Heart right ventricle (tissue), 16 donors: ENCODE data around the gene PPFIBP1. TPM values are rescaled to one million over a fixed set of nuclear protein-coding genes. Genes with fewer than 3 reads are reported as not detected.
"Not testable (repeated sequence)": the region's sequence is repeated elsewhere in the genome, so short reads cannot be mapped to it uniquely, and the experiment has no call there.

Experiments
- ATAC-seq, 8 donors: fragments of 200-7000 bp; cut with Tn5 transposase; one replicate each; pipeline ENCODE4 v1.9.1; 2020; ENCODE audit warnings: mild to moderate bottlenecking in 8 of 8, moderate library complexity in 8 of 8, moderate number of reproducible peaks in 1 of 8
- DNase-seq, 2 donors: peaks; one replicate each; pipeline ENCODE4 v3.0.0-alpha.2; 2020
- H3K27ac ChIP-seq, 10 donors: fragments of 200-600 bp; sonication (generic) in 2 of 10; one replicate each; pipeline versions ENCODE4 v1.5.0 to v1.8.0; 2020 to 2022; ENCODE audit warnings: mild to moderate bottlenecking in 3 of 10
- H3K27me3 ChIP-seq, 7 donors: fragments of 200-600 bp; one replicate each; pipeline ENCODE4 v1.8.0; 2021 to 2022; ENCODE audit warnings: mild to moderate bottlenecking in 2 of 7
- H3K36me3 ChIP-seq, 9 donors: fragments of 200-600 bp; sonication (generic) in 1 of 9; one replicate each; pipeline versions ENCODE4 v1.5.0 to v1.8.0; 2020 to 2022; ENCODE audit warnings: mild to moderate bottlenecking in 2 of 9
- H3K4me1 ChIP-seq, 9 donors: fragments of 200-600 bp; sonication (generic) in 1 of 9; one replicate each; pipeline versions ENCODE4 v1.5.0 to v1.8.0; 2020 to 2022; ENCODE audit warnings: mild to moderate bottlenecking in 4 of 9
- H3K4me3 ChIP-seq, 10 donors: fragments of 200-600 bp; sonication (generic) in 2 of 10; one replicate each; pipeline versions ENCODE4 v1.5.0 to v1.8.0; 2020 to 2022; ENCODE audit warnings: mild to moderate bottlenecking in 7 of 10, moderate library complexity in 2 of 10
- H3K9me3 ChIP-seq, 11 donors: fragments of 200-600 bp in 10 of 11; sonication (generic) in 2 of 11; one replicate each; pipeline versions ENCODE4 v1.5.0 to v1.8.0; 2013 to 2022; ENCODE audit warnings: mild to moderate bottlenecking in 2 of 11, control low read depth in 1 of 11, moderate library complexity in 1 of 11
- CTCF ChIP-seq, 9 donors: fragments of 200-600 bp; sonication (generic) in 2 of 9; IDR thresholded peaks; one replicate each; pipeline versions ENCODE4 v1.5.0 to v1.8.0; 2021 to 2022; ENCODE audit warnings: antibody characterized with exemption in 9 of 9, mild to moderate bottlenecking in 5 of 9, moderate library complexity in 1 of 9
- WGBS, 2 donors: extraction: QIAGEN DNeasy Blood & Tissue Kit; methylation state at CpG; one replicate each; pipeline ENCODE4 v1.1.7; 2013; ENCODE audit warnings: inconsistent platforms in 1 of 2; 5-methylcytosine and 5-hydroxymethylcytosine counted together
- intact Hi-C, 10 donors: fragments of 100-400 bp; cut with DNase I; formaldehyde crosslinking; loops; one replicate each; pipeline versions ENCODE4 v1.11.1 to v1.14.2; 2022
- polyA plus RNA-seq, 2 donors: library from polyadenylated mRNA; stranded (reverse); fragments of 200-250 nt; gene quantifications; one replicate each; pipeline ENCODE4 v1.2.3, GENCODE V29; 2013
- total RNA-seq, 10 donors: library from RNA; stranded (reverse); fragmentation: NEBNext Ultra II Directional in 3 of 10; extraction: Animal tissue kit (Norgen Biotek cat#: 25700) in 3 of 10; gene quantifications; one replicate each; pipeline versions ENCODE4 v1.2.1 to v1.2.4, GENCODE V29; 2021 to 2023
- donor health status: Arrhythmogenic right ventricular cardiomyopathy.
- donor health status: ischemic (EF 13 %, LVEDD 7.1; RV severe dilation, severe dysfunction).
- donor health status: healthy with polysubstance abuse.
- donor health status: DM: no; HTN: yes; CAD: no.
- donor health status: DM: no; HTN: no; CAD: no.
- donor health status: ischemic (EF 25% LVEDD 6.9; RV normal size, moderate dysfunction).
- donor health status: ischemic (EF 25% LVEDD 5.7; RV mildly dilated, moderate dysfunction).
- donor health status: healthy.
- donor health status: DM: yes; HTN: yes; CAD: no.
- donor health status: Ischemic cardiomyopathy.
- donor health status: ischemic (EF 35%, LVEDD 5.7; RV mildly dilated, moderate dysfunction).
- donor health status: nonischemic (EF 11% LVEDD 7.7; RV severe dilation, severe dysfunction).
- donor health status: DM: yes; HTN: yes; CAD: no.
- donor health status: PGD.
- donor health status: ischemic (EF 29% LVEDD 5.4; RV normal size, mild dysfunction).
- donor health status: nonischemic (EF 23%, LVEDD 6.1; RV moderate dilation, normal function).

PPFIBP1 gene
- total and polyA plus RNA-seq, 12 donors: 22.9 to 450 (median 314) TPM

GRCh38 chr12:27637524-27637923, 113.5 kb downstream of the PPFIBP1 start:
- intact Hi-C loops: loop anchor here in 4 of 10 donors (5.0 to 10.0 kb wide), 3 partner anchors 110 to 115 kb away; partner anchors contain the start of gene PPFIBP1 (in 3 of the 4)
- ATAC-seq (no peak), DNase-seq (no peak)
- no peak for TF ChIP-seq CTCF (IDR thresholded peaks at IDR 0.05)
- no peaks in the 10 kb centered on the region for H3K27me3 ChIP-seq
- H3K27ac ChIP-seq: no peak overlapping the region
- peaks cover 0 to 51% (median 35%) of the 10 kb centered on the region in 9 donors for H3K4me1 ChIP-seq
- 39 to 63% methylated on average over 1 of the region's 1 CpG for WGBS, 2 donors
- no peaks in the 10 kb centered on the region for H3K9me3 ChIP-seq
- peaks cover 0 to 42% (median 4%) of the 10 kb centered on the region in 9 donors for H3K36me3 ChIP-seq
- no peak overlapping the region for H3K4me3 ChIP-seq

- 64 to 70% methylated on average over 3 of the region's 3 CpGs for WGBS, 2 donors
- no peaks in the 10 kb centered on the region for H3K9me3 ChIP-seq
- H3K4me3 ChIP-seq: no peak overlapping the region
- H3K27ac ChIP-seq: no peak overlapping the region
- peaks cover 1 to 52% (median 38%) of the 10 kb centered on the region in 9 donors for H3K4me1 ChIP-seq
- H3K36me3 ChIP-seq: peaks cover 0 to 31% (median 4%) of the 10 kb centered on the region in 9 donors
- ATAC-seq (no peak), DNase-seq (no peak)
- intact Hi-C loops: loop anchor here in 4 of 10 donors (5.0 to 10.0 kb wide), 3 partner anchors 112 to 117 kb away; partner anchors contain the start of gene PPFIBP1 (in 3 of the 4)
- no peak for TF ChIP-seq CTCF (IDR thresholded peaks at IDR 0.05)
- H3K27me3 ChIP-seq: no peaks in the 10 kb centered on the region
These were observed 115.3 kb downstream of the PPFIBP1 start for GRCh38 chr12:27639265-27639664.

- Histone ChIP-seq H3K4me1 (peaks cover 6 to 54% (median 35%) of the 10 kb centered on the region in 9 donors), H3K36me3 (peaks cover 0 to 24% (median 3%) of the 10 kb centered on the region in 9 donors), H3K27ac (peak overlapping the region in 2 of 10 donors; percentile 43 to 53)
- not testable (repeated sequence) for H3K4me3 ChIP-seq, DNase-seq, H3K27me3 ChIP-seq, H3K9me3 ChIP-seq
- peak in 7 of 8 donors; percentile 42 to 88 (median 60) for ATAC-seq
- 80 to 82% methylated on average over 7 of the region's 7 CpGs for WGBS, 2 donors
- intact Hi-C loops: loop anchor here in 3 of 10 donors (5.0 to 10.0 kb wide), 3 partner anchors 116 to 203 kb away; partner anchors contain the start of gene PPFIBP1 (in 2 of the 3)
These were observed 116.7 kb downstream of the PPFIBP1 start for GRCh38 chr12:27640566-27641200.

GRCh38 chr12:27642361-27642760, 118.4 kb downstream of the PPFIBP1 start:
- Histone ChIP-seq H3K36me3 (peaks cover 0 to 30% (median 8%) of the 10 kb centered on the region in 9 donors), H3K4me1 (peaks cover 6 to 52% (median 35%) of the 10 kb centered on the region in 9 donors)
- not testable (repeated sequence) for ATAC-seq, H3K4me3 ChIP-seq, H3K27me3 ChIP-seq, H3K27ac ChIP-seq, DNase-seq, H3K9me3 ChIP-seq
- intact Hi-C loops: loop anchor here in 3 of 10 donors (5.0 to 10.0 kb wide), 3 partner anchors 118 to 205 kb away; partner anchors contain the start of gene PPFIBP1 (in 2 of the 3)
- WGBS, 2 donors: 97 to 98% methylated on average over 4 of the region's 4 CpGs

GRCh38 chr12:27642892-27643291, 118.9 kb downstream of the PPFIBP1 start:
- Histone ChIP-seq H3K4me1 (peaks cover 6 to 52% (median 35%) of the 10 kb centered on the region in 9 donors), H3K36me3 (peaks cover 0 to 31% (median 8%) of the 10 kb centered on the region in 9 donors)
- not testable (repeated sequence) for H3K9me3 ChIP-seq, H3K27me3 ChIP-seq, H3K27ac ChIP-seq, DNase-seq, H3K4me3 ChIP-seq
- ATAC-seq: peak in 7 of 8 donors; percentile 36 to 68 (median 56)
- intact Hi-C loops: loop anchor here in 3 of 10 donors (5.0 to 10.0 kb wide), 3 partner anchors 118 to 206 kb away; partner anchors contain the start of gene PPFIBP1 (in 2 of the 3)
- WGBS, 2 donors: 78 to 95% methylated on average over 5 of the region's 7 CpGs
